ENCODE results near the gene MCL1.
"Not testable (repeated sequence)": the region's sequence is repeated elsewhere in the genome, so short reads cannot be mapped to it uniquely, and the experiment has no call there.

Gene MCL1

DNA sequence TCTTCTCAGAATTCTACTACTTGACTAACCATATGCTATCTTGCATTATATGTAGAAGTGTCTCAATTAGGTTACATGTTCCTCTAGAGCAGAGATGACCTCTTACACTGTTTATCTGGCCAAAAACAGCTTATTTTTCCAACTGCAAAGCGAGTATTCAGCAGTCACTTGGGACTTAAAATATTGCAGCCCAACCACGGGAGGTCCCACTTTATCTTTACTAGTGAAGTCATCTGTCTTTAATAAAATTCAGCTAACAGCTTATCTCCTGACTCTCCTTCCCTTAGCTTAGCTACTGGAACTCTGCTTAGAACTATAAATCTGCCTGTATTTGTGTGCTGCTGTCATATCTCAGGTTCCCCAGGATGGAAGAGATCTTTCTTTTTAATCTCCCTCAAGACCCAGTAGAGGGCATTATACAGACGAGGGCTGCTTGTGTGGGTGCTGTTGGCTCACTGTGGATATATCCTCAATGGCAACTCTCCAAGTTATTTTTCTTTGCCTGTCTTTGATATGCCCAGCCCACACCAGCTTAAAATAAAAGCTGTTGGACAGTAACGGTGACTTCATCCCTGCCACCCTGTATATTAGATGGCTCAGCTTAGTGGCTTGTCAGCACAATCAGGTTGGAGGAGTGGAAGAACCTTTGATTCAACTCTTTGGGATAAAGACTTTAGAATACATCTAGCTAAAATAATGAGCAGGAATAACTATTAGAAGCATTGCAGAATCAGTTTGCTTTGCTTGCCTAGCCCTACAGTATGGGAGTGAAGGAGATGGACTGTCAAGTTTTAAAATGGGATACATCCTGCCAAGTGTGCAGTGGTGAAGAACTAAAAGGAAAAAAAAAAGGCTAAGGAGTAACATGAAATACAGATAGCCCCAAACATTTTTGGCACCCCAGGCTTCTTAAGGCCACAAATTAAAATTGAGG, 40.4 kb upstream of the MCL1 start:
- peaks cover 14% of the 10 kb centered on the region for H3K4me1 ChIP-seq (ENCODE audit: control insufficient read depth, insufficient read depth, low read length, poor library complexity, severe bottlenecking)
- no peak overlapping the region for H3K27ac ChIP-seq (ENCODE audit: low read depth, low read length, severe bottlenecking)
- H3K36me3 ChIP-seq (ENCODE audit: control insufficient read depth, insufficient read depth, low read length), result peaks cover 88% of the 10 kb centered on the region
- WGBS, 2 experiments (ENCODE audit: insufficient coverage in 2 of 2), result 93 to 100% methylated on average over 2 to 3 of the region's 4 CpGs
- no peak overlapping the region for H3K4me3 ChIP-seq (ENCODE audit: extremely low read depth, insufficient read depth, low read length, poor library complexity, severe bottlenecking)
- no peaks in the 10 kb centered on the region for H3K9me3 ChIP-seq (ENCODE audit: control insufficient read depth, low read length)

DNA sequence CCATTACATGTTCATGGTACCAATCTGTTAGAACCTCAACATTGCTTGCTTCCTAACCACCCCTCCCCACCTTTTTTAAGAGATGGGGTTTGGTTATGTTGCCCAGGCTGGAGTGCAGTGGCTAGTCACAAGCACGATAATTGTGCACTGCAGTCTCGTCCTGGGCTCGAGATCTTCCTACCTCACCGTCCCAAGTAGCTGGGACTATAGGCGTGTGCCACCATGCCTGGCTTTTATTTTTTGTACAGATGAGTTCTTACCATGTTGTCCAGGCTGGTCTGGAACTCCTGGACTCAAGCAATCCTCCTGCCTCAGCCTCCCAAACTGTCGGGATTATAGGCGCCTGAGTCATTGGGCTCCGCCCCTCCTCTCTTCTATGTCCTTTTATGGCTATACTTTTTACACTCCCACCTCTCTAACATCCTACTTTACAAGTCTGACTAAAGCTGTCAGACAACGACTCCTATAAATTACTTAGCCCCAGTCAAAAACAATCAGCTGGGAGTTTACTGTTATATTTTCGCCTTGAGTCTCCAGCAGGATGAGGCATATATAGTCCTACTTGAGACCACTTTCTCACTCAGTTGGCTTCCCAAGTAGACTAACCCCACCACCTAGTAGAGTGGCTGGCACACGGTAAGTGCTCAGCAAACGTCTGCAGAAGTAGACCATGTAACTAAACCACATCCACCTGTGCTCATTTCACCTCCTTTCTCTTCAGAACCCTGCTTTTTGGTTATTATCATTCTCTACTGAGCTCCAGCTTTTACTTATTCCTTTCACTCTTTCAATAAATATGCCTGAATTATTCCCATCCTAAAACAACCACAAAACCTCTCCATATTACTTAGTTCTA, 36.2 kb upstream of the MCL1 start:
- Histone ChIP-seq H3K4me1 (ENCODE audit: control insufficient read depth, insufficient read depth, low read length, poor library complexity, severe bottlenecking) (peaks cover 30% of the 10 kb centered on the region), H3K9me3 (ENCODE audit: control insufficient read depth, low read length) (no peaks in the 10 kb centered on the region), H3K4me3 (ENCODE audit: extremely low read depth, insufficient read depth, low read length, poor library complexity, severe bottlenecking) (no peak overlapping the region), H3K36me3 (ENCODE audit: control insufficient read depth, insufficient read depth, low read length) (peaks cover 61% of the 10 kb centered on the region), H3K27ac (ENCODE audit: low read depth, low read length, severe bottlenecking) (no peak overlapping the region)
- WGBS, 2 experiments (ENCODE audit: insufficient coverage in 2 of 2), result 96 to 97% methylated on average over 9 to 12 of the region's 12 CpGs

GRCh38 chr1:150613061-150613920, 33.9 kb upstream of the MCL1 start:
- Histone ChIP-seq H3K9me3 (ENCODE audit: control insufficient read depth, low read length) (no peaks in the 10 kb centered on the region), H3K4me1 (ENCODE audit: control insufficient read depth, insufficient read depth, low read length, poor library complexity, severe bottlenecking) (peaks cover 42% of the 10 kb centered on the region), H3K4me3 (ENCODE audit: extremely low read depth, insufficient read depth, low read length, poor library complexity, severe bottlenecking) (no peak overlapping the region), H3K27ac (ENCODE audit: low read depth, low read length, severe bottlenecking) (peak overlapping the region; percentile 84), H3K36me3 (ENCODE audit: control insufficient read depth, insufficient read depth, low read length) (peaks cover 44% of the 10 kb centered on the region)
- WGBS, 2 experiments (ENCODE audit: insufficient coverage in 2 of 2), result 87 to 89% methylated on average over 5 of the region's 12 CpGs

DNA sequence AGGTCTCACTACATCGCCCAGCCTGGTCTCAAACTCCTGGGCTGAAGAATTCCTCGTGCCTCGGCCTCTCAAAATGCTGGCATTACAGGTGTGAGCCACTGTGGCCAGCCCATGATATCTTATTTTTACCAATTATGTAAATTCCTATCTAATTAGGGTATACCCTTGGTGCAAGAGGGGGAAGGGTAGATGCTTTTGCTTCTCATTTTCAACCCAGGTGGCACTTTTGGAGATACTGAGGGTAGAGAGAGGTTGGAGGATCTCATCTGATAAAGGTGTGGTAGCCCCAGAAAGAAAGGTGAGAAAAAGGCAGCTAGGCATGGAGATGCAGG, 32.6 kb upstream of the MCL1 start:
- 69 to 100% methylated on average over 3 of the region's 3 CpGs for WGBS, 2 experiments (ENCODE audit: insufficient coverage in 2 of 2)
- Histone ChIP-seq H3K4me3 (ENCODE audit: extremely low read depth, insufficient read depth, low read length, poor library complexity, severe bottlenecking) (no peak overlapping the region), H3K27ac (ENCODE audit: low read depth, low read length, severe bottlenecking) (peak overlapping the region; percentile 84), H3K9me3 (ENCODE audit: control insufficient read depth, low read length) (no peaks in the 10 kb centered on the region), H3K4me1 (ENCODE audit: control insufficient read depth, insufficient read depth, low read length, poor library complexity, severe bottlenecking) (peaks cover 42% of the 10 kb centered on the region), H3K36me3 (ENCODE audit: control insufficient read depth, insufficient read depth, low read length) (peaks cover 35% of the 10 kb centered on the region)

DNA sequence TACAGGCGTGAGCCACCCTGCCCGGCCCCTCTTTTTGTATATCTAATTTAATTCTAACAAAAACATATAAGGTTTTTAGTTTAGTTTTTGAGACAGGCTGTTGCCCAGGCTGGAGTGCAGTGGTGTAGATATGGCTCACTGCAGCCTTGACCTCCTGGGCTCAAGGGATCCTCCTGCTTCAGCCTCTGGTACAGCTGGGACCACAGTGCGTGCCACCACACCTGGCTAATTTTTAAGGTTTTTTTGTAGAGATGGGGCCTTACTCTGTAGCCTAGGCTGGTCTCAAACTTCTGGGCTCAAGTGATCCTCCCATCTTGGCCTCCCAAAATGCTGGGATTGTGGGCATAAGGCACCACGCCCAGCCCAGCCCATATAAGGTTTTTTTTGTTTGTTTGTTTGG, 31.2 kb upstream of the MCL1 start:
- Histone ChIP-seq H3K36me3 (ENCODE audit: control insufficient read depth, insufficient read depth, low read length) (peaks cover 23% of the 10 kb centered on the region), H3K4me1 (ENCODE audit: control insufficient read depth, insufficient read depth, low read length, poor library complexity, severe bottlenecking) (peaks cover 45% of the 10 kb centered on the region), H3K27ac (ENCODE audit: low read depth, low read length, severe bottlenecking) (peak overlapping the region; percentile 84), H3K9me3 (ENCODE audit: control insufficient read depth, low read length) (no peaks in the 10 kb centered on the region), H3K4me3 (ENCODE audit: extremely low read depth, insufficient read depth, low read length, poor library complexity, severe bottlenecking) (no peak overlapping the region)
- 60 to 100% methylated on average over 1 of the region's 4 CpGs for WGBS, 2 experiments (ENCODE audit: insufficient coverage in 2 of 2)

- Histone ChIP-seq H3K4me3 (ENCODE audit: extremely low read depth, insufficient read depth, low read length, poor library complexity, severe bottlenecking) (no peak overlapping the region), H3K27ac (ENCODE audit: low read depth, low read length, severe bottlenecking) (peak overlapping the region; percentile 53), H3K9me3 (ENCODE audit: control insufficient read depth, low read length) (no peaks in the 10 kb centered on the region), H3K36me3 (ENCODE audit: control insufficient read depth, insufficient read depth, low read length) (peaks cover 16% of the 10 kb centered on the region), H3K4me1 (ENCODE audit: control insufficient read depth, insufficient read depth, low read length, poor library complexity, severe bottlenecking) (peaks cover 51% of the 10 kb centered on the region)
- 65 to 68% methylated on average over 2 of the region's 2 CpGs for WGBS, 2 experiments (ENCODE audit: insufficient coverage in 2 of 2)
Observed at GRCh38 chr1:150609732-150610131, 30.3 kb upstream of the MCL1 start.

DNA sequence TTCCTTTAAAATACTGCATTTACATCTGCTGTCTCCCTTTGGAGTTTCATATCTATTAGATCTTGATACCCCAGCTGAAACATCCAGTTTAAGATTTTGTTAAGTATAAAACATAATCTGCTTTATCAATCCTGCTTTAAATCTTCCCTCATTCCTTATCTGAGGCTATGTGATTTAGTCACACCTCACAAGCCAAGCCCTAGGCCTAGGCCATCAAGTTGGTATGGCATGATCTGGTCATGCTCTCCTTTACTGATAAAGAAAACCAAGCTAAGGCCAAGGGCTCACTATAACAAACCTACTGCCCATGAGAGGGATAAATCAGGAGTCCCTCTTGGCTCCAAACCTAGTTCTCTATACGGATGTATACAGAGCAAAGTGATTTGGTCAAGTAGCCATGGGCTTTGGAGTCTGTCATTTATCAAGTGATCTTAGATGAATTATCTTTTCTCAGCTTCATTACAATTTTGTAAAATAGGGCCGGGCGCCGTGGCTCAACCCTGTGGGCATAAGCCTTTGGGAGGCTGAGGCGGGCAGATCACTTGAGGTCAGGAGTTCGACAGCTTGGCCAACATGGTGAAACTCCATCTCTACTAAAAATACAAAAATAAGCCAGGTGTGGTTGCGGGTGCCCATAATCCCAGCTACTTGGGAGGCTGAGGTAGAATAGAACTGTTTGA, 27.2 kb upstream of the MCL1 start:
- H3K4me3 ChIP-seq (ENCODE audit: extremely low read depth, insufficient read depth, low read length, poor library complexity, severe bottlenecking), result no peak overlapping the region
- WGBS, 2 experiments (ENCODE audit: insufficient coverage in 2 of 2), result 94 to 100% methylated on average over 1 to 6 of the region's 7 CpGs

GRCh38 chr1:150605451-150605731, 26.0 kb upstream of the MCL1 start:
- H3K36me3 ChIP-seq (ENCODE audit: control insufficient read depth, insufficient read depth, low read length); H3K9me3 ChIP-seq (ENCODE audit: control insufficient read depth, low read length); H3K4me3 ChIP-seq (ENCODE audit: extremely low read depth, insufficient read depth, low read length, poor library complexity, severe bottlenecking): not testable (repeated sequence)
- Histone ChIP-seq H3K27ac (ENCODE audit: low read depth, low read length, severe bottlenecking) (peak overlapping the region; percentile 97), H3K4me1 (ENCODE audit: control insufficient read depth, insufficient read depth, low read length, poor library complexity, severe bottlenecking) (peaks cover 31% of the 10 kb centered on the region)
- 95 to 100% methylated on average over 2 of the region's 3 CpGs for WGBS, 2 experiments (ENCODE audit: insufficient coverage in 2 of 2)

More for the DNA sequence above, 27.2 kb upstream of the MCL1 start:
- no peaks in the 10 kb centered on the region for H3K9me3 ChIP-seq (ENCODE audit: control insufficient read depth, low read length)
- H3K4me1 ChIP-seq (ENCODE audit: control insufficient read depth, insufficient read depth, low read length, poor library complexity, severe bottlenecking), result peaks cover 41% of the 10 kb centered on the region
- peak overlapping the region; percentile 36 for H3K27ac ChIP-seq (ENCODE audit: low read depth, low read length, severe bottlenecking)
- peaks cover 6% of the 10 kb centered on the region for H3K36me3 ChIP-seq (ENCODE audit: control insufficient read depth, insufficient read depth, low read length)

DNA sequence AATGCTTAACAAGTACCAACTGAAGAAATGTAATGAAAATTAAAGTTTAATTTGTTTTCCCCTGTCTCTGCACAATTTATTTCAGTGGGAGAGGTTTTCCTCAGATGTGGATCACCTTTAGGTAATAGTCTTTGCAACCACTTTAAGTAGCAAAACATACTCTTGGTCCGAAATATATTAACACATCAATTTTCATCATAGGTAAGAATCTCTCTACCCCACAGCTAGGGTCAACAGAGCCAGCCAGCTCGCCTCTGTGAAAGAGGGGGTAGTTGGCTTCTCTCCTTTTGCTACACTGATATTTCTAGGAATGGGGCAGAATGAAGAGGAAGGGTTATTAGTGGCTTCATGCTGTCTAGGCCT, 24.8 kb upstream of the MCL1 start:
- Histone ChIP-seq H3K36me3 (ENCODE audit: control insufficient read depth, insufficient read depth, low read length) (peaks cover 4% of the 10 kb centered on the region), H3K9me3 (ENCODE audit: control insufficient read depth, low read length) (no peaks in the 10 kb centered on the region), H3K4me3 (ENCODE audit: extremely low read depth, insufficient read depth, low read length, poor library complexity, severe bottlenecking) (no peak overlapping the region), H3K4me1 (ENCODE audit: control insufficient read depth, insufficient read depth, low read length, poor library complexity, severe bottlenecking) (peaks cover 20% of the 10 kb centered on the region), H3K27ac (ENCODE audit: low read depth, low read length, severe bottlenecking) (peak overlapping the region; percentile 97)
- WGBS, 2 experiments (ENCODE audit: insufficient coverage in 2 of 2), result no CpG with 5 or more reads among the region's 2 CpGs

DNA sequence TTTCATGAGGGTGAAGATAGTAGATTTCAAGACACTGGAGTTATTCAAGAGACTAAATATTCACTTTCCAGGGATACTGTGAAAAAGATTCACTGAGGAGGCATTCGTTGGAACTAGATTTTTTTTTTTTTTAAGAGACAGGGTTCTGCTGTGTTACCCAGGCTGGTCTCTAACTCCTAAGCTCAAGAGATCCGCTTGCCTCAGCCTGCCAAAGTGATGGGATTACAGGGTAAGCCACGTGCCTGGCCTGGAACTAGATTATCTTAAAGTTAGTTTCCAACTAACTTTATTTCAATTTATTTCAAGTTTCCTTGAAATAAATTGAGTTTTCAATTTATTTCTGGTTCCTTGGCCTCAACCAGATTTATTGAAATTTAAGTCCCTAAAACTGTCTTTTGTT, 24.3 kb upstream of the MCL1 start:
- 85 to 100% methylated on average over 1 to 2 of the region's 3 CpGs for WGBS, 2 experiments (ENCODE audit: insufficient coverage in 2 of 2)

More for the DNA sequence above, 24.3 kb upstream of the MCL1 start:
- Histone ChIP-seq H3K27ac (ENCODE audit: low read depth, low read length, severe bottlenecking) (peak overlapping the region; percentile 97), H3K4me1 (ENCODE audit: control insufficient read depth, insufficient read depth, low read length, poor library complexity, severe bottlenecking) (peaks cover 19% of the 10 kb centered on the region), H3K9me3 (ENCODE audit: control insufficient read depth, low read length) (no peaks in the 10 kb centered on the region), H3K4me3 (ENCODE audit: extremely low read depth, insufficient read depth, low read length, poor library complexity, severe bottlenecking) (no peak overlapping the region), H3K36me3 (ENCODE audit: control insufficient read depth, insufficient read depth, low read length) (peaks cover 4% of the 10 kb centered on the region)

Measured in mesodermal cell (in vitro differentiated cells).